HG02943 (cell line): ENCODE measurements around the gene ERLIN1.
A peak's percentile ranks its signal among the peaks of the same experiment; 100 is the strongest.

Source experiments
- ATAC-seq: cut with Tn5 transposase; IDR thresholded peaks from one replicate; pipeline ENCODE4 v1.9.1; 2021; ENCODE audit warnings: mild to moderate bottlenecking, low read depth, moderate library complexity; ENCODE audit not compliant: unreplicated experiment

The ERLIN1 gene

DNA sequence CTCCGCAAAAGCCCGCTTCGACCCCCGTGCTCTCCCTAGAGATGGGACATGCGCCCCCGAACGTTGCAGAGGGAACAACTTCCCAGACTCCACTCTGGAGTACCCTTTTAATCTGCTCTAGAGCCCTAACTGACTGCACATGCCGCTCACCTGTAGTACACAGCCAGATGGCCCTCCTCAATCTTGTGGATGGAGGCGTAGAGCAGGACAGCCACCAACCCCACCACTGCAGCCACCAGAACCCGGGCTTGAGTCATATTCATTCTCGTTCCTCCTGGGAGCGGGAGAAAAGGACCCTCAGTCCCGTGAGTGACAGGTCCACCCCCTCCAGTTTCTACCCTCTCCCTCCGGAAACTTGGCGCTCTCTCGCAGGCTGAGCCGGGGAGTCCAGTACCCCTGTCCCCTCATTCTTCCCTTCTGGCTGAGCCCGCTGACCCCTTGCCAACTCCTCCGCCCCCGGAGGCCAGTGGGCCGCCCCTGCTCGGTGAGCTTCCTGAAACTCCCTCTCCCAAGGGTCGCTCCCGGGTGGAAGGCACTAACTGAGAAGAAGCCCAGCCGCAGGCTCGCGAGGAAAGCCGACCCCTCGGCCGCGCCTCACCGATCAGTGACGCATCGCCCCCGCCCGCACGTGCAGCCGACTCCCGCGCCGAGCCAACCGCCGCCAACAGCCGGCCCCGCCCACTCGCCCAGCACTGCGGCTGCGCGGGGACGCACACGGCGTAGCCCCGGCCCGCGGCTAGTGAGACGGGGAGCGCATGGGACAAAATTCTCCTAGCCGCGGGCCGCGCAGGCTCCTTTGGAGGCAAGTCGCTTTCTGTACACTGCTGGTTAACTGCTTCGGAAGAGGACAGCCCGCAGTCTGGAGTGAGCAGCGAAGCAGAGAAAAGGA lies at the start of gene ERLIN1:
TSS of gene ERLIN1 (minus strand) at position 666 of the 889 bp plus-strand sequence. CDS start at position 263, 403 bp downstream.
- ATAC-seq, result peak; percentile 79

DNA sequence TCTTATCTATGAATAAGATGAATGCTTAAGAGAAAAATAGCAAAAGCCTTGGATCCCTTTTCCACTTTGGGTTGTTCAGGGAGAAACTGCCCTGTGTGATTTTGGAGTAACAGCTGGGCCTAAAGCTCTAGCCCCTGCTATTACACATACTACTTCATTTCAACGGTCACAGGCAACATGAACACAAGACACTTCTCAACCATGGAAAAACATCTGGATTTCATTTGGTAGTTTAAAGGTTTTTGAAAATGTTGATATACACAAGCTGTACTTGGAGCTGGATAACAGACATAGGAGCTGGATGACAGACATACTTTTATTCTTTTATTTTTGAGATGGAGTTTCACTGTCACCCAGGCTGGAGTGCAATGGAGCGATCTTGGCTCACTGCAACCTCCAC lies 46.3 kb upstream of the ERLIN1 start:
- ATAC-seq, result no peak

DNA sequence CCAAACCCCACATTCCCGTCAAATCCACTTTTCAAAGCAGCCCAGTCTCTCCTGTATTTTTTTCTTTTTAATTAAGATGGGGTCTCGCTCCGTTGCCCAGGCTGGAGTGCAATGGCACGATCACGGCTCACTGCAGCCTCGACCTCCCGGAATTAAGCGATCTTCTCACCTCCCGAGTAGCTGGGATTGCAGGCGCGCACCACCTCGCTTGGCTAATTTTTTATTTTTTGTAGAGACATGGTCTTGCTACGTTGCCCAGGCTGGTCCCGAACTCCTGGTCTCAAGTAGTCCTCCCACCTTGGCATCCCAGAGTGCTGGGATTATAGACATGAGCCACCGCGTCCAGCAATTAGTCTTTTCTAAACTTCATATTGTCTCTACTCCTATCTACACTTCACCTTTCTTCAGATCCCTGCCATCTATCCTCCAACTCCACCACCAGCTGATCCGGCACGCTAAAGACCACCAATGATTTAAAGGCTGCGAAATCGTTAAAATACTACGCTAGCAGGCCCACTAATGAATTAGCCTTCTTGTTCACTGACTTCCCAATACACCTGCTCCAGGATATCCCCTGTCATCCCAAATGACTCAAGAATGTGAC lies 44.1 kb upstream of the ERLIN1 start:
- no peak for ATAC-seq

- no peak for ATAC-seq
Measured at GRCh38 chr10:100223879-100224278, 38.0 kb upstream of the ERLIN1 start.

GRCh38 chr10:100222529-100222928 lies 36.7 kb upstream of the ERLIN1 start:
- ATAC-seq, result no peak

- ATAC-seq, result no peak
Measured at GRCh38 chr10:100216006-100216405, 30.2 kb upstream of the ERLIN1 start.

GRCh38 chr10:100209303-100209702 lies 23.5 kb upstream of the ERLIN1 start:
- ATAC-seq, result no peak

- ATAC-seq, result no peak
Measured at GRCh38 chr10:100208276-100208675, 22.4 kb upstream of the ERLIN1 start.

DNA sequence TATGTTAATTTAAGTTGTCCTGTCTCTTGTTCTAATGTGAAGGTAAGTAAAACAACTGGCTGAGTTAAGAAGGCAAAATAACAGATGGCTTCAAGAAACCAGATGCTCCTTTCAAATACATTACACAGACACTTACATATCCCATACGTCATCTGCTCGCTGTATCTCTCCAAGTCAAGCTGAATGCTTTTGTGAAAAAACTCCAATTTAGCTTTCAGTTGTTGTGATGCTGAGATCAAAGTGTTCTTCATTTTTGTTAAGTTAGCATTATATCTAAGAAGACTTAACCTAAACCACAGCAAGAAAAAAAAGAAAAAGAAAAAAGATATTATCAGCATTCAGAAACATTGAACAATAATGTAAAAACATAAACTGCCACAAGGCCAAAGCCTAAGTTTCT lies 18.5 kb upstream of the ERLIN1 start:
- ATAC-seq, result no peak

DNA sequence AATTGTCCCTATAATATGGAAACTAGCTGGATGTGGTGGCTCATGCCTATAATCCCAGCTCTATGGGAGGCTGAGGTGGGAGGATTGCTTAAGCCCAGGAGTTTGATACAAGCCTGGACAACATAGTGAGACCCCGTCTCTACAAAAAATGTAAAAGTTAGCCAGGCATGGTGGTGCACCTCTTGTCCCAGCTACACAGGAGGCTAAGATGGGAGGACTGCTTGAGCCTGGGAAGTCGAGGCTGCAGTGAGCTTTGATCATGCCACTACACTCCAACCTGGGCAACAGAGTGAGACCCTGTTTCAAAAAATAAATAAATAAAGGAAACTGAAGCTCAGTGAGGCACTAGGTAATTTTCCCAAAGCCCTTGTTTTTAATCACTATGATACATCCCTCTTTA lies 15.7 kb upstream of the ERLIN1 start:
- ATAC-seq, result no peak

DNA sequence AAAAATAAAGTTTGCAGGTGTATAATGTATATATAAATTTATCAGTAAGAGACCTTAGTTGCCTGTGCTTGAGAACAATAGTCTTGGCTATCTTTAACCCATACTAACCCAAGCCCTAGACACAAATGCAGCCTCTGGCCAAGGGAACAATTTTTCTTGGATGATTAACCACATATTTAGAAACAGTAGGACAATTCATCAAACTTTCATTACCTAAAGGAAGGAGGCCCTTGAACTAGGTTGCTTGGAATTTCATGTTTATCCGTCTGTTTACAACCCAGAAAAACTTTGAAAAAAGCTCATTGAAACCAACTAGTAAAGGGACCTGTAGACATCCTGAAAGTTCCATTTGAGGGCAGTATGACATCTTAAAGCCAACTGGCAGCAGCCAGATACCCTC lies 8.9 kb upstream of the ERLIN1 start:
- no peak for ATAC-seq

DNA sequence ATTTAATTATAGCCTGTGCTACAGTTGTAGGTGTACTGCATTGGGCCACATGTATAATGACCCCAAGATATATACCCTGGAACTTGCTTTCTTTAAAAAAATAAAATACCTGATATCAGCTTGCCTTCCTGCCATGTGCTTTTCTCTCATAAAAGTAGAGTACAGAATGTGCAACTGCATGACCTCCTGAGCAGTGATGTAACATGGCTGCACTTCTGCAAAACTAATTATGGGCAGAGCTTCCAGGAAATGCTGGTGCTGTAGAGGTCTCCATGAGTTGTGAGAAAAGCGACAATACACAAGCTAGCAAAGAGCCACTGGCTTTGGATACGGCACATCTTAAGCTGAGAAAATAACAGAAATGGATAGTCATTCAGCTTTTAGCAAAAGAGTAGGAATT lies 6.5 kb upstream of the ERLIN1 start:
- no peak for ATAC-seq

DNA sequence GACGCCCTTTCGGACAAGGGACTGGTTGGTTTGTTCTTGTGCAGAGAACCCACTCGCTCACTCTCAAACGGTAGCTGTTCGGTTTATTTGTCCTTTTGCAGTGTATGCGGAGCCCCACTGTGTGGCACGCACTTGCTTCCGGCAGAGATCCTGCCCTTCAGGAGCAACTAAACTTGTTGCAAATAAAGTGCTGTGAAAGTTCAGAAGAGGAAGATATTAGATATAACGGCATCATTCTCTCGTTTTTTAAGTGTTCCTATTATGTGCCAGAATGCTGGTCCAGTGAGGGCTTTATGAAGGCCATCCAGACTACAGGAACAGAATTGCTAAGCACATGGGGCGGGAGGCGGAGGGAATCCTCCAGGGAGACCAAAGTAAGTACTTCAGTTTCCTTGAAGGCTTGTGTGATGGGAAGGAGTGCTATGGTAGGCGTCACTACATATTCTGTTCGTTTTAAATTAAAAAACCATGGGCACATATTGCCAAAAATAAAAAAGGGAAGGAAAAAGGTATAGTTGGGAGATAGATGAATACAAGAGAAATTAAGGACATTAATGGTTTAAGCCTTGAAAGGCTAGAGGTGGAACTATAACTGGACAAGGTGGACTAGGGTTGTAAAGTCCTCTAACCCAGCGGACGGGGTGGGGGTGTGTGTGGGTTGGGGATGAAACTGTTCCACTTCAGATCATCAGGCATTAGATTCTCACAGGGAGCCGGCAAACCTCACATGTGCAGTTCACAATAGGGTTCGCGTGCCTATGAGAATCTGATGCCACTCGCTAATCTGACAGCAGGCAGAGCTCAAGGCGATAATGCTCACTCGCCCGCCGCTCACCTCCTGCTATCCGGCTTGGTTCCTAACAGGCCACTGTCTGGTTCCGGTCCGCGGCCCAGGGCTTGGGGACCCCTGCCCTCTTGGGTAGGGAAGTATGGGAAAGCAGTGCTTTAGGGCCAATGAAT lies 704 bp upstream of the ERLIN1 start:
- peak; percentile 49 for ATAC-seq

- no peak for ATAC-seq
Measured at GRCh38 chr10:100184840-100185239, 989 bp downstream of the ERLIN1 start.

DNA sequence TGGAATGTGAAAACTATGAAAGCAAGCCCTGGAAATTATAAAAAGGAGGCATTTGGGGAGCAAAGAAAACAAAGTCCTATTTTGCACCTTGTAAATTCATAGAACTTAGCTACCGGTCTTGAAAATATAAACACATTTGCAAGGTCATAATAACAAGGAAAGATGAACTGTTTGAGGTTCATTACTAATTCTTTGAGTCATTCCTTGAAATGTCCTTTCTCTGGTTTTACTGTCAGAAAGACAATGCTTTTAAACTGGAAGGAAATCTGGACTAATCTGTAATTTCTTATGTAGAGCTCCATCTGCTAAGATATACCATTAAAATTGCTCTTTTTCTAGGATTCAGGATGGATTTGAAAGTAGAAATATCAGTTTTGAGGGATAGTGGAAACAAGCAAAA lies 1.4 kb downstream of the ERLIN1 start:
- ATAC-seq, result no peak

GRCh38 chr10:100183481-100183880 lies 2.3 kb downstream of the ERLIN1 start:
- no peak for ATAC-seq

- ATAC-seq, result no peak
Measured at GRCh38 chr10:100182908-100183307, 2.9 kb downstream of the ERLIN1 start.

GRCh38 chr10:100182281-100182680 lies 3.5 kb downstream of the ERLIN1 start:
- ATAC-seq, result no peak

DNA sequence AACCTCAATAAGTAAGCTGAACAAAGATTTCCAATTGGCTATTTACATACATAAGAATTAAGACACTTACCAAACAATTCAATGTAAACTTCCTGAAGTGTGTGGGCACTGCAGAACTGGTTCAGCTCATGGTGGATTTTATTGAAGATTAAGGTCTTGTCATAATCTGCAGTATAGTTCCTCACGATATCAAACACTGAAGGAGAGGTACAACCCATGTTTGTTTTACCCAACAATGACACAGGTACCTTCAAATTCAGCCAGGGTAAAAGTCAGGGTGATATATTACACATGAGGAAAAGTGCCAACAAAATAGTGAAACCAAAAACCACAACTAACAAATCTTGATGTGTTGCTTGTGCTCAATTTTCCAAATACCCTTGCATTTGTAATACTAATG lies 10.0 kb downstream of the ERLIN1 start:
- ATAC-seq, result no peak

DNA sequence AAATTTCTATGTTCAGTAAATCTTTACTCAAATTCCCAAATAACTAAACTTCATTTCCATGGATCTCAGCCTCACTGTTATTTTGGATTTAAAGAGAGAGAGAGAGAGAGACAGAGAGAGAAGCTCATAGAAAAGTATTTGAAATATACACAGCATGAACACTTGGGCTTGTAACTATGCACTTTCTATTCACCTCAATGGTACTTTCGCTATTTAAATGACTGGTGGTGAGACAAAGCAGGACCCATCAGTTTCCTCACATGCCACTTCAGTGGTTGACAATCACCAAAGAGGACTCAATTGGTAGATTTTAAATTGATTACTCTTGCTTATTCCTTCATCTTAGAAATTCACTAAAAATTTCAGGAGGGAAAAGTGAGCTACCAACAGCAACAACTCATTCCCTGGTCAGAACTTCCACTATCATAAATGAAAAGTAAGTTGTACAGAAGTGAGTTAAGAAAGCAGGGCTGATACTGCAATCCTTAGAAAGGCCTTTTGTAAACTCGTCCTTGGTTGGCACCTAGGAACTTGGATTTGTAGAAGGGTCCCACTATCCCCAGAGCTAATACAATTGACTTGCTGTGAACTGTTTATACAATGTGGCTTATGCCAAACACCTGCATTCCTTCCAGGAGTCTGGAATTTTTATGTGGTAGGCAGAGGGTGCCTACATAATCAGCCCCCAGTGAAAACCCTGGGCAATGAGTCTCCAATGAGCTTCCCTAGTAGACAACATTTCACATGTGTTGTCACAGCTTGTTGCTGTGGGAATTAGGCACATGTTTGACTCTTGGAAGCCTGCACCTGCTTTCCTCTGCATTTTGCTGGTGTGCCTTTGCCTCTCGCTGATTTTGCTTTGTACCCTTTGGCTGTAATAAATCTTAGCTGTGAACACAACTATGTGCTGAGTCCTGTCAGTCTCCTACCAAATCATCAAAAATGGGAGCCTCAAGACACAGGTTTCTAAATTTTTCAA lies 10.8 kb downstream of the ERLIN1 start:
- no peak for ATAC-seq
